HG03039 (cell line): ENCODE results near the gene FGFRL1.
"Not testable (repeated sequence)": the region's sequence is repeated elsewhere in the genome, so short reads cannot be mapped to it uniquely, and the experiment has no call there.

Experiments
- ATAC-seq: cut with Tn5 transposase; IDR thresholded peaks from one replicate; pipeline ENCODE4 v1.9.1; 2021; ENCODE audit warnings: mild to moderate bottlenecking, moderate library complexity; ENCODE audit not compliant: unreplicated experiment

The FGFRL1 gene

GRCh38 chr4:1048773-1049590 is 37.6 kb downstream of the FGFRL1 start:
- ATAC-seq: no peak

- no peak for ATAC-seq
These were observed 38.1 kb downstream of the FGFRL1 start for GRCh38 chr4:1049591-1049905.

GRCh38 chr4:1050486-1051213 is 39.2 kb downstream of the FGFRL1 start:
- ATAC-seq: no peak

GRCh38 chr4:1051472-1051871 is 40.0 kb downstream of the FGFRL1 start:
- no peak for ATAC-seq

- ATAC-seq: no peak
These were observed 40.8 kb downstream of the FGFRL1 start for GRCh38 chr4:1052231-1052671.

GRCh38 chr4:1053080-1053661 is 41.7 kb downstream of the FGFRL1 start:
- ATAC-seq: no peak

- not testable (repeated sequence) for ATAC-seq
These were observed 42.5 kb downstream of the FGFRL1 start for GRCh38 chr4:1053891-1054290.

GRCh38 chr4:1054696-1055242 is 43.3 kb downstream of the FGFRL1 start:
- not testable (repeated sequence) for ATAC-seq

GRCh38 chr4:1055243-1055701 is 43.8 kb downstream of the FGFRL1 start:
- ATAC-seq: not testable (repeated sequence)

- ATAC-seq: no peak
These were observed 44.5 kb downstream of the FGFRL1 start for GRCh38 chr4:1055721-1056590.

- no peak for ATAC-seq
These were observed 45.4 kb downstream of the FGFRL1 start for GRCh38 chr4:1056671-1057402.

- ATAC-seq: no peak
These were observed 45.9 kb downstream of the FGFRL1 start for GRCh38 chr4:1057403-1057745.

- ATAC-seq: no peak
These were observed 47.0 kb downstream of the FGFRL1 start for GRCh38 chr4:1058198-1058996.

GRCh38 chr4:1058997-1059665 is 47.7 kb downstream of the FGFRL1 start:
- ATAC-seq: no peak

- no peak for ATAC-seq
These were observed 48.7 kb downstream of the FGFRL1 start for GRCh38 chr4:1060121-1060520.

GRCh38 chr4:1060621-1061020 is 49.2 kb downstream of the FGFRL1 start:
- no peak for ATAC-seq

GRCh38 chr4:1061056-1061700 is 49.8 kb downstream of the FGFRL1 start:
- ATAC-seq: no peak

GRCh38 chr4:1061760-1062159 is 50.3 kb downstream of the FGFRL1 start:
- ATAC-seq: no peak
